Progenitor cell of endocrine pancreas (in vitro differentiated cells): ENCODE data around the gene SSX2IP. TPM values are rescaled to one million over a fixed set of nuclear protein-coding genes. Genes with fewer than 3 reads are reported as not detected.

Source experiments
- DNase-seq: peaks from one replicate; pipeline ENCODE4 v3.0.0; 2021; ENCODE audit warnings: low spot score; ENCODE audit not compliant: unreplicated experiment
- H3K27ac Mint-ChIP-seq: 2 replicates; pipeline ENCODE4 v1.8.0; 2021; ENCODE audit warnings: mild to moderate bottlenecking, moderate library complexity, mixed read lengths
- H3K27me3 Mint-ChIP-seq: 2 replicates; pipeline ENCODE4 v1.8.0; 2021; ENCODE audit warnings: mixed read lengths
- H3K36me3 Mint-ChIP-seq: 2 replicates; pipeline ENCODE4 v1.8.0; 2022; ENCODE audit warnings: mixed read lengths; ENCODE audit not compliant: insufficient read depth
- H3K4me1 Mint-ChIP-seq: 2 replicates; pipeline ENCODE4 v1.8.0; 2021; ENCODE audit warnings: low read depth, mixed read lengths
- H3K4me3 Mint-ChIP-seq: 2 replicates; pipeline ENCODE4 v1.8.0; 2021; ENCODE audit warnings: low read depth, mild to moderate bottlenecking, moderate library complexity, mixed read lengths
- H3K9me3 Mint-ChIP-seq: 2 replicates; pipeline ENCODE4 v1.8.0; 2021; ENCODE audit warnings: low read depth, mixed read lengths
- total RNA-seq: library from RNA; stranded (reverse); gene quantifications from 2 replicates; pipeline ENCODE4 v1.2.1, GENCODE V29; 2021
- TF ChIP-seq, protein P1 (sequence below): fragments of 200-600 bp; sonication (generic); IDR thresholded peaks from one replicate; pipeline ENCODE4 v1.5.0; 2021; ENCODE audit warnings: antibody characterized with exemption, mild to moderate bottlenecking; ENCODE audit not compliant: unreplicated experiment

SSX2IP gene
- total RNA-seq, 1 donor from 2014 or later, result 36.4 TPM

GRCh38 chr1:84687714-84688462 lies 2.4 kb downstream of the SSX2IP start:
- H3K27ac Mint-ChIP-seq, result no peak overlapping the region
- H3K36me3 Mint-ChIP-seq, result peaks cover 5% of the 10 kb centered on the region
- no peaks in the 10 kb centered on the region for H3K27me3 Mint-ChIP-seq
- DNase-seq, result no peak
- H3K9me3 Mint-ChIP-seq, result no peaks in the 10 kb centered on the region
- peak overlapping the region; percentile 17 for H3K4me3 Mint-ChIP-seq
- TF ChIP-seq, protein P1, sequence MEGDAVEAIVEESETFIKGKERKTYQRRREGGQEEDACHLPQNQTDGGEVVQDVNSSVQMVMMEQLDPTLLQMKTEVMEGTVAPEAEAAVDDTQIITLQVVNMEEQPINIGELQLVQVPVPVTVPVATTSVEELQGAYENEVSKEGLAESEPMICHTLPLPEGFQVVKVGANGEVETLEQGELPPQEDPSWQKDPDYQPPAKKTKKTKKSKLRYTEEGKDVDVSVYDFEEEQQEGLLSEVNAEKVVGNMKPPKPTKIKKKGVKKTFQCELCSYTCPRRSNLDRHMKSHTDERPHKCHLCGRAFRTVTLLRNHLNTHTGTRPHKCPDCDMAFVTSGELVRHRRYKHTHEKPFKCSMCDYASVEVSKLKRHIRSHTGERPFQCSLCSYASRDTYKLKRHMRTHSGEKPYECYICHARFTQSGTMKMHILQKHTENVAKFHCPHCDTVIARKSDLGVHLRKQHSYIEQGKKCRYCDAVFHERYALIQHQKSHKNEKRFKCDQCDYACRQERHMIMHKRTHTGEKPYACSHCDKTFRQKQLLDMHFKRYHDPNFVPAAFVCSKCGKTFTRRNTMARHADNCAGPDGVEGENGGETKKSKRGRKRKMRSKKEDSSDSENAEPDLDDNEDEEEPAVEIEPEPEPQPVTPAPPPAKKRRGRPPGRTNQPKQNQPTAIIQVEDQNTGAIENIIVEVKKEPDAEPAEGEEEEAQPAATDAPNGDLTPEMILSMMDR, result no peak
- peaks cover 30% of the 10 kb centered on the region for H3K4me1 Mint-ChIP-seq

DNA sequence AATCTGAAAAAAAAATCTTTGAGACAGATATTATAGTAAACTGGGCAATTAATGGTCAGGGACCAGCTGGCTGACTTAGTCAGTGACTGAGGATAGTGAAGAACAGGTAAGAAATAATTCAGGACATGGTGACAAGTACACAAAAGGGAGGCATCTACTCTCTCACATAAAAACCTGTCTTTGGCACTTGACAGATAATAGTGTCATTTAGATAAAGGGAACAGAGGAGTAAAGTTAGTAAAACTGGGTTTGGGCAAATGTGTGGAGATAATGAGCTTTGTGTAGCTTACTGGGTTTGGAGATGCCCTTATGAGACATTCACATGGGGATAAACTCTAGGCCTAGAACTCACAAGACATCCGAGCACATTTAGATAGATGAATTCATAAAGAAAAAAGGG lies 4.0 kb downstream of the SSX2IP start:
- no peak for DNase-seq
- H3K27me3 Mint-ChIP-seq, result no peaks in the 10 kb centered on the region
- peaks cover 5% of the 10 kb centered on the region for H3K36me3 Mint-ChIP-seq
- TF ChIP-seq, protein P1, result no peak
- H3K9me3 Mint-ChIP-seq, result no peaks in the 10 kb centered on the region
- peaks cover 26% of the 10 kb centered on the region for H3K4me1 Mint-ChIP-seq
- H3K27ac Mint-ChIP-seq, result no peak overlapping the region
- no peak overlapping the region for H3K4me3 Mint-ChIP-seq

GRCh38 chr1:84683508-84683907 lies 6.8 kb downstream of the SSX2IP start:
- H3K27ac Mint-ChIP-seq, result no peak overlapping the region
- no peaks in the 10 kb centered on the region for H3K27me3 Mint-ChIP-seq
- no peak for DNase-seq
- TF ChIP-seq, protein P1, result no peak
- no peaks in the 10 kb centered on the region for H3K9me3 Mint-ChIP-seq
- no peak overlapping the region for H3K4me3 Mint-ChIP-seq
- H3K4me1 Mint-ChIP-seq, result peaks cover 11% of the 10 kb centered on the region
- H3K36me3 Mint-ChIP-seq, result peaks cover 7% of the 10 kb centered on the region

- TF ChIP-seq, protein P1, result no peak
- DNase-seq, result no peak
- Mint-ChIP-seq H3K27me3 (no peaks in the 10 kb centered on the region), H3K9me3 (peaks cover 8% of the 10 kb centered on the region), H3K27ac (no peak overlapping the region), H3K4me3 (no peak overlapping the region), H3K4me1 (peaks cover 3% of the 10 kb centered on the region), H3K36me3 (peaks cover 17% of the 10 kb centered on the region)
These were observed 8.2 kb downstream of the SSX2IP start for GRCh38 chr1:84682047-84682446.

DNA sequence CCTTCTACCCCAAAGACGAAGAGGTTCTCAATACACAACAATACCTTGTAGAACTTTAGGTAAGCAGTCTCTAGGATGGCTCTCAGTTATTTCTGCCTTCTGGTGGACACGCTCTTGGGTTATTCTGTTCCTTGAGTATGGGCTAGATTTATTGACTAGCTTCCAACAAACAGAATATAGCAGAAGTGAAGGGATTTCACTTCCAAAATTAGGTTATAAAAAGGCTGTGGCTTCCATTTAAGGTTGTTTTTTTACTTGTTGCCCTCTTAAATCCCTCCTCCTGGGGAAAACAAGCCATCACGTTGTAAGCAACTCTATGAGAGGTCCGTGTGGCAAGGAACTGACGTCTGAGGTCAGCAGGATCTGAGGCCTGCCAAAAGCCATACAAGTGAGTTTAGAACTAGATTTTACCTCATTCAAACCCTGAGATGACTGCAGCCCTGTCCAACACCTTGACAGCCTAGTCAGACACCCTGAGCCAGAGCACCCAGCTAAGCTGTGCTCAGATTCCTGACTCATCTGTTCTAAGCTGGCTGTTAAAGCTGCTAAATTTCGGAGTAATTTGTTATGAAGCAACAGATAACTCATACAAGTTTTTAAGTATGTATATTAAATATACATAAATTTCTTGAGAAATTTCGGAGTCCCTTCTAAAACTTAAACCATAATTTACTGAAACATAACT lies 12.7 kb downstream of the SSX2IP start:
- TF ChIP-seq, protein P1, result no peak
- Mint-ChIP-seq H3K27me3 (no peaks in the 10 kb centered on the region), H3K27ac (no peak overlapping the region), H3K4me1 (peaks cover 28% of the 10 kb centered on the region), H3K9me3 (peaks cover 9% of the 10 kb centered on the region), H3K4me3 (no peak overlapping the region), H3K36me3 (peaks cover 15% of the 10 kb centered on the region)
- DNase-seq, result no peak
